Kidney (tissue), 14 donors: Measurements from ENCODE around the gene KCNQ1. TPM values are rescaled to one million over a fixed set of nuclear protein-coding genes. Genes with fewer than 3 reads are reported as not detected.

Experiments used
- DNase-seq, 5 donors: peaks; one replicate each; pipeline ENCODE4 v3.0.0-alpha.2; 2013 to 2020
- FAIRE-seq: peaks from 2 replicates; lab custom pipeline; 2012; peaks lifted over from hg19 to GRCh38; lab: Jason Lieb, UNC
- H3K27ac ChIP-seq, 2 donors: one replicate each; pipeline ENCODE4 v1.7.0; 2013; ENCODE audit warnings: low read depth in 2 of 2, low read length in 2 of 2, inconsistent platforms in 1 of 2
- H3K27me3 ChIP-seq: one replicate; pipeline ENCODE4 v1.7.1; 2013; ENCODE audit warnings: low read length, inconsistent platforms; ENCODE audit not compliant: control insufficient read depth, insufficient read depth
- H3K36me3 ChIP-seq, 3 donors: one replicate each; pipeline versions ENCODE4 v1.7.0 to v1.7.1; 2013; ENCODE audit warnings: low read length in 3 of 3, control low read depth in 1 of 3, inconsistent platforms in 1 of 3; ENCODE audit not compliant: insufficient read depth in 3 of 3, control insufficient read depth in 2 of 3
- H3K4me1 ChIP-seq, 3 donors: one replicate each; pipeline versions ENCODE4 v1.7.0 to v1.7.1; 2013; ENCODE audit warnings: low read length in 3 of 3, inconsistent platforms in 1 of 3, low read depth in 1 of 3; ENCODE audit not compliant: control insufficient read depth in 2 of 3, insufficient read depth in 2 of 3
- H3K4me3 ChIP-seq, 3 donors: one replicate each; pipeline versions ENCODE4 v1.7.0 to v1.8.1; 2013; ENCODE audit warnings: low read length in 3 of 3, control low read depth in 1 of 3, inconsistent platforms in 1 of 3
- H3K9ac ChIP-seq, 3 donors: one replicate each; pipeline versions ENCODE4 v1.7.0 to v1.7.1; 2013; ENCODE audit warnings: low read length in 3 of 3, control low read depth in 1 of 3, inconsistent platforms in 1 of 3
- H3K9me3 ChIP-seq, 3 donors: one replicate each; pipeline versions ENCODE4 v1.7.0 to v1.7.1; 2013; ENCODE audit warnings: low read length in 3 of 3, control low read depth in 1 of 3, inconsistent platforms in 1 of 3; ENCODE audit not compliant: control insufficient read depth in 2 of 3, insufficient read depth in 1 of 3
- intact Hi-C: fragments of 100-400 bp; cut with DNase I; formaldehyde crosslinking; loops from one replicate; pipeline ENCODE4 v1.11.1; 2022
- polyA plus RNA-seq: library from polyadenylated mRNA; stranded (reverse); fragments of 350-450 nt; fragmentation: Illumina TruSeq; extraction: RNeasy Lipid Tissue Mini Kit (QIAGEN cat#74804); gene quantifications from one replicate; pipeline ENCODE4 v1.2.3, GENCODE V29; 2014; ENCODE audit warnings: low read depth, low replicate concordance; ENCODE audit not compliant: insufficient read depth
- total RNA-seq: library from RNA; stranded (reverse); fragmentation: NEBNext Ultra II Directional; extraction: Animal tissue kit (Norgen Biotek cat#: 25700); gene quantifications from one replicate; pipeline ENCODE4 v1.2.1, GENCODE V29; 2021
- TF ChIP-seq, protein P1 (sequence below): IDR thresholded peaks from 3 replicates; pipeline ENCODE4 v1.5.1; 2012; ENCODE audit warnings: mild to moderate bottlenecking, moderate library complexity, borderline replicate concordance; ENCODE audit not compliant: insufficient read depth; ENCODE audit errors: extremely low read depth
- donor health status: control.
- donor health status: control.
- donor health status: control.
- donor health status: control.
- donor health status: control.
- donor health status: DM: yes; HTN: yes; CAD: no.
- donor health status: Normal renal cell carcinoma (clear cell type).

The KCNQ1 gene
- total and polyA plus RNA-seq, 2 donors from 2014 or later, result 45.5 to 49.4 TPM

DNA sequence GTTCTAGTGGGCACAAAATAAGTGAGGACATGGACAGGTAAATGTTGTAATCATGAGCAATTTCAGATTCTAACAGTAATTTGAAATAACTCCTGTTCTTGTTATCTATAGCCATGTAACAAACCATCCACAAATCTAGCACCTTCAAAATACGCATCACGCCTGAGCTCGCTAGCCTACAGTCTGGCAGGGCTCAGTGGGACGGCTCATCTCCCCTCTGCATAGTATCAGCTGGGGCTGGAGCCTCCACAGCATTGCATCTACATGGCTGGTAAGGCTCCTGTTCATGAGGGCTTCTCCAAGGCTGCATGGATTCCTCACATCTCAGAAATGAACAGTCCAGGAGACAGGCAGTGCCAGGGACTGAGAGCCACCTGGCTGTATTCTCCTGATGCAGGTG, 112.6 kb downstream of the KCNQ1 start:
- H3K4me3 ChIP-seq, result no peak overlapping the region
- H3K9ac ChIP-seq, result no peak overlapping the region
- DNase-seq, result peak in 2 of 5 donors; percentile 10 to 15
- no peaks in the 10 kb centered on the region for H3K36me3 ChIP-seq
- no peak overlapping the region for H3K27ac ChIP-seq
- H3K27me3 ChIP-seq, result no peaks in the 10 kb centered on the region
- intact Hi-C loops, result no loop called here
- H3K9me3 ChIP-seq, result no peaks in the 10 kb centered on the region
- TF ChIP-seq, protein P1, sequence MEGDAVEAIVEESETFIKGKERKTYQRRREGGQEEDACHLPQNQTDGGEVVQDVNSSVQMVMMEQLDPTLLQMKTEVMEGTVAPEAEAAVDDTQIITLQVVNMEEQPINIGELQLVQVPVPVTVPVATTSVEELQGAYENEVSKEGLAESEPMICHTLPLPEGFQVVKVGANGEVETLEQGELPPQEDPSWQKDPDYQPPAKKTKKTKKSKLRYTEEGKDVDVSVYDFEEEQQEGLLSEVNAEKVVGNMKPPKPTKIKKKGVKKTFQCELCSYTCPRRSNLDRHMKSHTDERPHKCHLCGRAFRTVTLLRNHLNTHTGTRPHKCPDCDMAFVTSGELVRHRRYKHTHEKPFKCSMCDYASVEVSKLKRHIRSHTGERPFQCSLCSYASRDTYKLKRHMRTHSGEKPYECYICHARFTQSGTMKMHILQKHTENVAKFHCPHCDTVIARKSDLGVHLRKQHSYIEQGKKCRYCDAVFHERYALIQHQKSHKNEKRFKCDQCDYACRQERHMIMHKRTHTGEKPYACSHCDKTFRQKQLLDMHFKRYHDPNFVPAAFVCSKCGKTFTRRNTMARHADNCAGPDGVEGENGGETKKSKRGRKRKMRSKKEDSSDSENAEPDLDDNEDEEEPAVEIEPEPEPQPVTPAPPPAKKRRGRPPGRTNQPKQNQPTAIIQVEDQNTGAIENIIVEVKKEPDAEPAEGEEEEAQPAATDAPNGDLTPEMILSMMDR, result no peak
- H3K4me1 ChIP-seq, result peaks cover 0 to 5% (median 2%) of the 10 kb centered on the region in 3 donors
- no peak for FAIRE-seq

DNA sequence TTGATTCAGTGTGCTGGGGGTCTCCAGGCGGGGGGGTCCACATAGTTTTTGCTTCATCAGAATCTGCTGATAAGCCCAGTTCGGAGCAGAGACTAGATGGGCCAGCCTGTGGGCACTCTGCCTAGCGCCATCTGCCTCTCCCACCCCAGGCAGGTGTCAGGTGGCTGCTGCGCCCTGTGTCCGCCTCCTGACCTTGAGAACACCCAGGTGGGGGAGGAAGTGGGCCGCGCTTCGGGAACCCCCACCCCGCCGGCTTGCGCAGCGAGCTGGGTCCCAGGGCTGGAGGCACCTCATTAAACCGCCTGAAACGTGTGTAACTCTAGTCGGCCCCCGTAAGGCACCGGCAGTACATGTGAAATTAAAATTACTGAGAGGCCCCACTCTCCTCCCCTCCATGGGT, 113.6 kb downstream of the KCNQ1 start:
- Histone ChIP-seq H3K36me3 (no peaks in the 10 kb centered on the region), H3K9me3 (no peaks in the 10 kb centered on the region), H3K4me1 (peaks cover 0 to 7% (median 7%) of the 10 kb centered on the region in 3 donors), H3K9ac (no peak overlapping the region), H3K4me3 (no peak overlapping the region), H3K27me3 (no peaks in the 10 kb centered on the region), H3K27ac (peak overlapping the region in 1 of 2 donors; percentile 9)
- FAIRE-seq, result no peak
- intact Hi-C loops, result no loop called here
- DNase-seq, result peak; percentile 51 to 75 (median 68)
- TF ChIP-seq, protein P1, result no peak

DNA sequence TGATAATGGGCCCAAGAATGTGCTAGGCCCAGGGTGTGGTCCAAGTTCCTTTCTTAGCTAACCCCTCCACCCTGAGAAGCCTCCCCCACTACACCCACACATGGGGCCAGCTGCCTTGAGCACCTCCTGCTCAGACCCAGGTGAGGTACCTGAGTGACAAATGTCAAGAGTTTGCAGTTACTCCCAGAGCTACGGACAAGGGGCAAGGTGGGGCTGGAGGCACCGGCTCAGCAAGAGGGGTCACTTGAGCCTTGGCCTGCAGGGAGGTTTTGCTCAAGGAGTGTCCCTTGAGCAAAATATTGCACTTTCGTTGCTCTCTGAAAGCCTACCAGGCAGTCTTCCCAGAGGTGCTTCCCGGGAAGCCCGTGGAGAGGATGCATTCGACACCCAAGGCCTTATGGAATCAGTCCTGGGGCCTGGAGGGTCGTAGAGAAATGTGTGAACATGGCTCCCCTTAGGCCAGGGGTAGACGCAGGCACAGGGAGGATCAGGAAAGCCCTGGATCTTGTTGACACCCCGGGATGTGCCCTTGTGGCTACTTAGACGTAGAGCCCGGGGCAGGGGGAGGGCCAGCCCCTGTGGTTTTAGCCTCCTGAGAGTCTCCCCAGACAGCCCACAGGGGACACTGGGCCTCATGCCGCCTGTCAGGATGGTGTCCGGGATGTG, 114.2 kb downstream of the KCNQ1 start:
- Histone ChIP-seq H3K4me1 (peaks cover 0 to 8% (median 8%) of the 10 kb centered on the region in 3 donors), H3K27me3 (no peaks in the 10 kb centered on the region), H3K36me3 (no peaks in the 10 kb centered on the region), H3K27ac (no peak overlapping the region), H3K9me3 (no peaks in the 10 kb centered on the region), H3K4me3 (no peak overlapping the region), H3K9ac (no peak overlapping the region)
- intact Hi-C loops, result no loop called here
- DNase-seq (peak in 1 of 5 donors; percentile 54), FAIRE-seq (no peak)
- TF ChIP-seq, protein P1, result no peak
